Measurements from ENCODE around the gene LAMC3. TPM values are rescaled to one million over a fixed set of nuclear protein-coding genes. Genes with fewer than 3 reads are reported as not detected.
A peak's percentile ranks its signal among the peaks of the same experiment; 100 is the strongest.

LAMC3 gene
- total RNA-seq, 2 experiments from 2014 or later: 0.27 TPM

DNA sequence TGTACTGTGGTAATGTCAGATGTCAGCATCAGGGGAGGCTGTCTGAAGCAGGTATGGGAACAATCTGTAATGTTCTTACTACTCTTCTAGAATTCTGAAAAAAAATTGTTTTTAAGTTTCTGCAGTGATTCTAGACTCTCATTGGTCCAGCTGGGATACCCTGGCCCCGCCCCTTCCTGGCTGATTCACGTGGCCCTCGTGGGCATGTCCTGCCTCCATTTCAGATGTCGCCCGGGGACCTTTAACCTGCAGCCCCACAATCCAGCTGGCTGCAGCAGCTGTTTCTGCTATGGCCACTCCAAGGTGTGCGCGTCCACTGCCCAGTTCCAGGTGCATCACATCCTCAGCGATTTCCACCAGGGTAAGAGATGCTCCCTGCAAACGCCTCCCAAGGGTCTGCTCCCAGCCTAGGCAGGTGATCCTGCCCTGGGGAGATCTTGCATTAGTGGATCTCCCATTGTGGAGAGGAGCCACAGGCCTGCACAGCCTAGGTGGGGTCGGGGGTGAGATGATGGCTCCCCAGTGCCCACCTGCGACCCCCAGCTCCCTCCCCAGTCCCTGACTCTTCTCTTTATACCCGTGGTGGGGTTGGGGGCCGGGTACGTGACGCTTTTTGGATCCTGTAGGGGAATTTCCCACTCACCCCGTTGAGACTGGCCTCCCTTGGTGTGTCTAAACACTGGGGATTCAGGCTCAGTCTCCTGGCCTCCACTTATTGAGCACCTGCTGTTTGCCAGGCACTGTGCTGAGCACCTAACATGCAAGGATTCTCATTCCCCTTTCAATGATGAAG lies 36.5 kb downstream of the LAMC3 start:
- peaks cover 3% of the 10 kb centered on the region for H3K27me3 Mint-ChIP-seq
- DNase-seq: peak; percentile 17
- H3K36me3 Mint-ChIP-seq (ENCODE audit: low read depth): no peaks in the 10 kb centered on the region
- ChIA-PET POLR2A (interaction anchor here (0.6 kb wide), 2 partner anchors 165 to 465 kb away, joined by 3 read pairs; no protein-coding TSS in a partner anchor), CTCF (interaction anchor here (0.6 to 2.1 kb wide), 6 partner anchors 8 to 578 kb away, joined by 3 to 6 read pairs (median 4); no protein-coding TSS in a partner anchor)
- H3K4me3 Mint-ChIP-seq: no peak overlapping the region
- peaks cover 7% of the 10 kb centered on the region for H3K4me1 Mint-ChIP-seq
- H3K9me3 Mint-ChIP-seq: no peaks in the 10 kb centered on the region
- H3K27ac Mint-ChIP-seq: no peak overlapping the region

DNA sequence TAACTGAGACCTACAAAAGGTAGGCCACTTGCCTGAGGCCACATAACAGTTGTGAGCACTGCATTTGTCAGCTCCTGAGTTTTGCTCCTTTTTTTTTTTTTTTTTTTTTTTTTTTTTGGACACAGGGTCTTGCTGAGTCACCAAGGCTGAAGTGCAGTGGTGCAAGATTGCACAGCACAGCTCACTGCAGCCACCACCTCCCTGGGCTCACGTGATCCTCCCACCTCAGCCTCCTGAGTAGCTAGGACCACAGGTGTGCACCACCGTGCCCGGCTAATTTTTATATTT lies 37.1 kb downstream of the LAMC3 start:
- CTCF ChIA-PET: interaction anchor here (0.6 to 2.1 kb wide), 14 partner anchors 8 to 579 kb away, joined by 3 to 6 read pairs (median 4); no protein-coding TSS in a partner anchor
- no peak overlapping the region for H3K27ac Mint-ChIP-seq
- no peaks in the 10 kb centered on the region for H3K36me3 Mint-ChIP-seq (ENCODE audit: low read depth)
- H3K4me1 Mint-ChIP-seq: peaks cover 7% of the 10 kb centered on the region
- DNase-seq: no peak
- peaks cover 3% of the 10 kb centered on the region for H3K27me3 Mint-ChIP-seq
- H3K4me3 Mint-ChIP-seq: no peak overlapping the region
- no peaks in the 10 kb centered on the region for H3K9me3 Mint-ChIP-seq
- POLR2A ChIA-PET: interaction anchor here (0.6 kb wide), 2 partner anchors 147 to 165 kb away, joined by 3 to 4 read pairs; no protein-coding TSS in a partner anchor

DNA sequence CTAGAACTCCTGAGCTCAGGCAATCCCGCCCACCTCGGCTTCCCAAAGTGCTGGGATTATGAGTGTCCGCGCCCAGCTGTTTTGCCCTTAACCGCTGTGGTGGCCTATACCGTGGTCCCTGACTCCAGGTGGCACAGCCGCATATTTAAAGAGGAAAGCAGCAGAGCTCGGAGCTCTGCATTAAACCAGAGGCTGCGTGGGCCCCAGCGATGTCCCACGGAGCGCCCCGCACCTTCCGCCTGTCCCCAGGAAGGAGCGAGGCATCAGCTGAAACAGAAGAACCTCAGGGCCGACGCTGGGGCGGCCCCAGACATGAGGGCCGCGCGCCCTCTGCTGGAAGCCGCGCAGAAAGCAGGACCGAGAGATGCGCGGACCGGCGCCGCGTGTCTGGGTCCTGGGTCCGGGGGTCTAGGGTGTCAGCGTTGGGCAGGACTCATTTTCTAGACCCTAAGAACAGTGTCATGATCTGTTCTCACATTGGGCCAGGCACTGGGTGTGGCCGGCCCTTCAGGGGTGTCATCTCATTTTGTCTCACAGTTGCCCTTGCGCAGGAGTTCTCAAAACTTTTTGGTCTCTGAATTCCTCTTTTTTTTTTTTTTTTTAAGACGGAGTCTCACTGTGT lies 37.7 kb downstream of the LAMC3 start:
- H3K27me3 Mint-ChIP-seq: peaks cover 3% of the 10 kb centered on the region
- ChIA-PET CTCF (interaction anchor here (0.6 to 2.1 kb wide), 17 partner anchors 9 to 599 kb away, joined by 3 to 7 read pairs (median 4); no protein-coding TSS in a partner anchor), POLR2A (interaction anchor here (0.6 kb wide), 2 partner anchors 147 to 350 kb away, joined by 4 to 9 read pairs; no protein-coding TSS in a partner anchor)
- no peak overlapping the region for H3K27ac Mint-ChIP-seq
- no peak overlapping the region for H3K4me3 Mint-ChIP-seq
- no peaks in the 10 kb centered on the region for H3K9me3 Mint-ChIP-seq
- H3K4me1 Mint-ChIP-seq: peaks cover 7% of the 10 kb centered on the region
- H3K36me3 Mint-ChIP-seq (ENCODE audit: low read depth): no peaks in the 10 kb centered on the region
- DNase-seq: peak; percentile 74

DNA sequence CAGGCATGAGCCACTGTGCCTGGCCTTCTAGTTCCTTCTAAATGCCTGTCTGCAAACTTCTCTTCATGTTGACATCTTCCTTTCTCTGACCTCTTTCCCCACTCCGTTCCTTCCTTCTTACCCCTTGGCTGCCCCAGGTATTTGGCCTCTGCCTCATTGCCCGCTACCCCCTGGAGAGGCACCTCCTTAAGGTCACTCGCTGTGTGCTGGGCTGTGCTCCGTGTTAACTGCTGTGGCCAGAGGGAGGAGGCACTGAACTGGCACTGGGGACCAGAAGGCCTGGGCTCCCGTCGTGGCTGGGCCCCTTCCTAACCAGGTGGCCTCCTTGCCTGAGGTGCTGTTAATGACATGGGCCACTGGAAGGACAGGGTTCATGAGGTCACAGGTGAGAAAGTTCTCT lies 39.4 kb downstream of the LAMC3 start:
- Mint-ChIP-seq H3K36me3 (ENCODE audit: low read depth) (no peaks in the 10 kb centered on the region), H3K4me1 (peaks cover 7% of the 10 kb centered on the region), H3K9me3 (no peaks in the 10 kb centered on the region), H3K27me3 (peaks cover 3% of the 10 kb centered on the region), H3K4me3 (no peak overlapping the region), H3K27ac (no peak overlapping the region)
- DNase-seq: no peak
- CTCF ChIA-PET: no interaction called here
- POLR2A ChIA-PET: no interaction called here

DNA sequence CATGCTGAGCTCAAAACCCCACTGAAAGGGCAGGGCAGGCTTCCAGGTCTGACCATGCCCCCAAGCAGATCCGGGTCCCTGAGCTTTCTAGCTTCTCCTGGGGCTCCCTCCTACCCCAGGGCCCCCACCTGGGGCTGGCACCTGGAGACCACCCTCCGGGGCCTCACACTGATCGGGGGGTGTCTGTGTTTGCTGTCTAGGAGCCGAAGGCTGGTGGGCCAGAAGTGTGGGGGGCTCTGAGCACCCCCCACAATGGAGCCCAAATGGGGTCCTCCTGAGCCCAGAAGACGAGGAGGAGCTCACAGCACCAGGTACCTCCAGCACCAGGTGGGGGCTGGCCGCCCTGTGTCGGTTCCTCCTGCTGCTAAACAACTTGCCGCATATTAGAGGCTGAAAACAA lies 39.8 kb downstream of the LAMC3 start:
- ChIA-PET POLR2A (no interaction called here), CTCF (interaction anchor here (0.8 kb wide), 1 partner anchor 9 kb away, joined by 3 read pairs; no protein-coding TSS in a partner anchor)
- H3K27ac Mint-ChIP-seq: no peak overlapping the region
- H3K27me3 Mint-ChIP-seq: peaks cover 3% of the 10 kb centered on the region
- no peaks in the 10 kb centered on the region for H3K9me3 Mint-ChIP-seq
- H3K36me3 Mint-ChIP-seq (ENCODE audit: low read depth): no peaks in the 10 kb centered on the region
- peaks cover 5% of the 10 kb centered on the region for H3K4me1 Mint-ChIP-seq
- no peak overlapping the region for H3K4me3 Mint-ChIP-seq
- DNase-seq: no peak

DNA sequence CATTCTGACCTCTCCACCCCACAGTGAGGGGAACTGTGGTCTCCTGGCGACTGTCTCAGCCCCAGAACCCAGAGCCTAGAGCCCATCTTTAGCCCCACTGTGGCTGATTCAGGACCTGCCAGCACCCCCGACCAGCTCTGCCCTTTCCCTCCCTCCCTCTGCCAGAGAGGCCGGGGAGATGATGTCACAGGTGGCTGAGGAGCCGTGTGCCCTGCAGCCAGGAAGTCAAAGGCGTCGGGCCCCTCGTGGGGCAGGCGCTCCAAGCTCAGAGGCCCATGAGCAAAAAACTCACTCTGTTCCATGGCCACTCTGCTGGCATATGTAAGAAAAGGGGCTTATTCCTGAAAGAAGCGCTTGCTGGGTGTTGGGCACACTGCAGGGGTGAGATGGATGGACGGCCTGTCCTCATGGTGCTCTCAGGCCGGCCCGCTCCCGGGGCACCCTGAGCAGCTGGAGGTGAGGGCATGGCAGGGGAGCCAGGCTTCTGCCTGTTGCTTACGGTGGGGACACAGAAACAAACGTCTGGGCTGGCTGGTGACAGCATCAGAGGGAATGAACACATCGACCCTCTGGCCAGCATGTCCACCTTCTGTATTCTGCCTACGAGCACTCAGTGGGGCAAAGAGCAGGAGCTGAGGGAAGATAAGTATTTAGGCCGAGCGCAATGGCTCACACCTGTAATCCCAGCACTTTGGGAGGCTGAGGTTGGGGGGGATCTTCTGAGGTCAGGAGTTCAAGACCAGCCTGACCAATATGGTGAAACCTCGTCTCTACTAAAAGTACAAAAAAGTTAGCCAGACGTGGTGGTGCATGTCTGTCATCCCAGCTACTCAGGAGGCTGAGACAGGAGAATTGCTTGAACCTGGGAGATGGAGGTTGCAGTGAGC lies 41.1 kb downstream of the LAMC3 start:
- CTCF ChIA-PET: interaction anchor here (0.8 kb wide), 1 partner anchor 7 kb away, joined by 3 read pairs; no protein-coding TSS in a partner anchor
- no peak overlapping the region for H3K4me3 Mint-ChIP-seq

DNA sequence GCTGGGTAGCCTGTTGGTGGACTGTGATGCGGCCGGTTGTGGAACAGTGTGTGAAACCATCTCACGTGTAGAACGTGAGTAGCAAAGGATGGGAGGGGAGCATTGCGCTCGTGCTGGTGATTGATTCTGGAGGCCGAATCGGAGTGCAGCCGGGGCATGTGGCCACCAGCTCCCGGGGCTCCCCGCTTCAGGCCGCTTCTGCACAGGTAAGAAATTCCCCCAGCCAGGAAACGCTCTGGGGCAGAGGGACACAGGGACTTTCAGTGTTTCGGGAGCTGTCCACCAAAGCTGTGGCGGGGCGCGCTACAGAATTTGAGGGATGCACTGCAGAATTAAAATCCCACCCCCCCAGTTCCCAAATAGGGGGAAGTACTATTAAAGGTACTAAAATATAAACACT lies 41.9 kb downstream of the LAMC3 start:
- H3K36me3 Mint-ChIP-seq (ENCODE audit: low read depth): no peaks in the 10 kb centered on the region
- H3K27ac Mint-ChIP-seq: no peak overlapping the region
- peaks cover 5% of the 10 kb centered on the region for H3K4me1 Mint-ChIP-seq
- no peak overlapping the region for H3K4me3 Mint-ChIP-seq
- CTCF ChIA-PET: no interaction called here
- peaks cover 3% of the 10 kb centered on the region for H3K27me3 Mint-ChIP-seq
- POLR2A ChIA-PET: no interaction called here
- no peaks in the 10 kb centered on the region for H3K9me3 Mint-ChIP-seq
- no peak for DNase-seq

More for the DNA sequence above, 41.1 kb downstream of the LAMC3 start:
- H3K9me3 Mint-ChIP-seq: no peaks in the 10 kb centered on the region
- peaks cover 5% of the 10 kb centered on the region for H3K4me1 Mint-ChIP-seq
- no peak overlapping the region for H3K27ac Mint-ChIP-seq
- DNase-seq: no peak
- peaks cover 3% of the 10 kb centered on the region for H3K27me3 Mint-ChIP-seq
- H3K36me3 Mint-ChIP-seq (ENCODE audit: low read depth): no peaks in the 10 kb centered on the region
- POLR2A ChIA-PET: no interaction called here

DNA sequence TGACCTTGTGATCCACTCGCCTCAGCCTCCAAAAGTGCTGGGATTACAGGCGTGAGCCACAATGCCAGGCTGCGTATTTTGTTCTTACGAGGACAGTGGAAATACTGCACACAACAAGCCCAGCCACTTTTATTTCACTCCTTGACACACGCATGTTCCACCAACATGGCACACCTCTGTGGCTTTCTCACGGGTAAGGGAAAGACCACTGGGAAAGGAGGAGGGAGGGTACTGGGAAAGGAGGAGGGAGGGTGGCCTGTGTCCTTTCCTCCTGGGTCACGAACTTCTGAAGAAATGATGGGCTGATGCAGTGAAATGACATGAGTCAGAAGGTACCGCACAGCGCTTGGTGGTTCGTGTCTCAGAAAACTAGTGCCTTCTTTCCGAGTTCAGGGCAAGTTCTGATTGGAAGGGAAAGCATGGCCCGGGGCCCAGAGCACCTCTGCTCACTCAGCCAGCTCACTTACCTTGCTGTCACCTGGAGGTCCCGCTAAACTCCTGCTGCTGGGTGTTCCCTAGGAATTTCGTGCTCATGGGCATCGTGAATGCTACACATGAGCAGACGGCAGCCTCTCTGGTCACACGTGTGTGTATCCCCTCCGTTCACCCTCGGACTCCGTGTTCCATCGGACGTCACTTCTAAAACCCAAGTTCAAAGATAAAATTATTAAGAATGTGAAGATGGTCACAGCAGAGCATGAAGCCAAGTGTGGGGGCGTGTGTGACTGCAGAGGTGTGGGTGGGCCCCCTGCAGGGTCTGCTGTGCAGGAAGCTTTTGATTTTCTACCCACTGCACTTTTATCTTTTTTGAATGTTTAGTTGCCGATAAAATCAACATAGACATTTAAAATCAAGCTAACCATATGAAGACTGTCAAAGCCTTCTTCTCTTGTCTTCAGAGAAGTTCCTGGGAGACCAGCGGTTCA lies 42.9 kb downstream of the LAMC3 start:
- Mint-ChIP-seq H3K4me3 (no peak overlapping the region), H3K9me3 (no peaks in the 10 kb centered on the region), H3K4me1 (peaks cover under 1% of the 10 kb centered on the region), H3K36me3 (ENCODE audit: low read depth) (no peaks in the 10 kb centered on the region), H3K27me3 (peaks cover 3% of the 10 kb centered on the region), H3K27ac (no peak overlapping the region)
- ChIA-PET POLR2A (no interaction called here), CTCF (interaction anchor here (0.6 kb wide), 1 partner anchor 17 kb away, joined by 3 read pairs; no protein-coding TSS in a partner anchor)
- DNase-seq: no peak

DNA sequence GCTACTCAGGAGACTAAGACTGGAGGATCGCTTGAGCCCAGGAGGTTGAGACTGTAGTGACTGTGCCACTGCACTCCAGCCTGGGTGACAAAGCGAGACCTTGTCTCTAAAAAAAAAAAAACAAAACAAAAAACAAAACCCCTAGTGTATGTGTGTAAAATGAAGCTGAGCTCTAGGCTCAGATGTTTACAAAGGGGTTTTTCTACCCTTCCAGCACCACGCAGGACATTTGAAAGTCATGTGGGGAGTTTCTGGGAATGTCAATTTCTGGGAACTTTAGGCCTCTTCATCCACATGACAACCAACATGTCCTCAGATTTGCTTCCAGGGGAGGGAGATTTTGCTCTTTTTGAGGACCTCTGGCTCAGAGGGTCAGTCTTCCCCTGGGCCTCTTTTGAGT lies 44.9 kb downstream of the LAMC3 start:
- Mint-ChIP-seq H3K9me3 (no peaks in the 10 kb centered on the region), H3K27me3 (no peaks in the 10 kb centered on the region), H3K27ac (no peak overlapping the region), H3K4me3 (no peak overlapping the region), H3K4me1 (no peaks in the 10 kb centered on the region), H3K36me3 (ENCODE audit: low read depth) (no peaks in the 10 kb centered on the region)
- CTCF ChIA-PET: interaction anchor here (0.6 kb wide), 1 partner anchor 1579 kb away, joined by 7 read pairs; no protein-coding TSS in a partner anchor
- no peak for DNase-seq
- POLR2A ChIA-PET: no interaction called here

DNA sequence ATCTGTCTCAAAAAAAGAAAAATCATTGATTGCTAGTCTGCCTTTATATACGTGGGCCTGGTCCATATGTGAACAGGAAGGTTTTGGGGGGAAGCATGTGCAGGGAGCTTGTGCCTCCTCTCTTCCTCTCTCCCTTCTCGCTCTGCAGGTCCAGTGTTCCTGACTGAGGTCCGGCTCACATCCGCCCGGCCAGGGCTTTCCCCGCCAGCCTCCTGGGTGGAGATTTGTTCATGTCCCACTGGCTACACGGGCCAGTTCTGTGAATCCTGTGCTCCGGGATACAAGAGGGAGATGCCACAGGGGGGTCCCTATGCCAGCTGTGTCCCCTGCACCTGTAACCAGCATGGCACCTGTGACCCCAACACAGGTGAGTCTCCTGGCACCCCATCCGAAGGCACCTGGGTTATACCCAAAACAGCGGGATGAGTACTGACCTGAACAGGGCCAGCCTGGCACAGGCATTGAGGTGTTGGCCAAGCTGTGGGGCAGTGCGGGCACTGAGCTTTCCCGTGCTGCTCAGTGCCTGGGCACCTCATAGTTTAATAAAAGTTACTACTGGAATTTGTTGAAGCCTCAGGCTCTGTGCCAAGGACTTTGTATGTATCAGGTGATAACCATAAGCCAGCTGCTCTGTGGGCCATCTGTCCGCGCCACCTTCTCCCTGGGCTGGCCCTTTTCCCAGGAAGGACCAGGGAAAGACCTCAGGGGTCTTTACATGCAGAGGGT lies 48.0 kb downstream of the LAMC3 start:
- DNase-seq: no peak
- Mint-ChIP-seq H3K36me3 (ENCODE audit: low read depth) (no peaks in the 10 kb centered on the region), H3K27ac (no peak overlapping the region), H3K27me3 (no peaks in the 10 kb centered on the region), H3K4me1 (no peaks in the 10 kb centered on the region), H3K9me3 (no peaks in the 10 kb centered on the region), H3K4me3 (no peak overlapping the region)
- ChIA-PET POLR2A (no interaction called here), CTCF (interaction anchor here (0.9 to 1.8 kb wide), 6 partner anchors 8 to 529 kb away, joined by 3 to 8 read pairs (median 4); no protein-coding TSS in a partner anchor)

DNA sequence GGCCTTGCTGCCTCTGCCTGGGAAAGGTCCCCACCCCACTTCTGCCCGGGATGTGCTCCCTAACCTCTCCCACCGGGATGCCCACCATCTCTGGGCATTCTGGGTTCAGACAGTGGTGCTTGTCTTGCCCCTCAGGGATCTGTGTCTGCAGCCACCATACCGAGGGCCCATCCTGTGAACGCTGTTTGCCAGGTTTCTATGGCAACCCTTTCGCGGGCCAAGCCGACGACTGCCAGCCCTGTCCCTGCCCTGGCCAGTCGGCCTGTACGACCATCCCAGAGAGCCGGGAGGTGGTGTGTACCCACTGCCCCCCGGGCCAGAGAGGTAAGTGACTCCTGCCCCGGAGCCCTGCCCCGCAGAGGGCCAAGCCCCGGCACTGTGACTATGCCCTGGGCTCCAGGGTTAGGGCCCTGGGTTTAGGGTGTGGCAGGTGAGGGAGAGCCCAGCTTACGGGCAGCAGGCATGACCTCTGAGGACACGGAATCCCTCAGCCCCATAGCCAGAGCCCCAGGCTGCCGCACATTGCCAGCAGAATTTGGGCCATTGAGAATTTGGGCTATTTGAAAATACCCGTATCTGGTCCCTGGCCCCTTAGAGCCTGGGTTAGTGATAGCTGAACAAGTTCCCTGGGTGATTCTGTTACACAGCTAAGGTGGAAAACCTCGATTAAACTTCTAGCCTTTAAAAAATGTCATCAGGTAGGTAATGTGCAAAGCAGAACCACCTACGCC lies 52.1 kb downstream of the LAMC3 start:
- H3K4me1 Mint-ChIP-seq: no peaks in the 10 kb centered on the region
- POLR2A ChIA-PET: no interaction called here
- no peaks in the 10 kb centered on the region for H3K36me3 Mint-ChIP-seq (ENCODE audit: low read depth)
- CTCF ChIA-PET: no interaction called here
- H3K27ac Mint-ChIP-seq: no peak overlapping the region
- H3K4me3 Mint-ChIP-seq: no peak overlapping the region
- H3K27me3 Mint-ChIP-seq: no peaks in the 10 kb centered on the region
- no peaks in the 10 kb centered on the region for H3K9me3 Mint-ChIP-seq
- DNase-seq: no peak
